HepG2 (cell line): Measurements from ENCODE around the gene TOPBP1. TPM values are rescaled to one million over a fixed set of nuclear protein-coding genes. Genes with fewer than 3 reads are reported as not detected.

ENCODE experiments used
- AKNA ChIP-seq: sonication (generic); formaldehyde crosslinking; IDR thresholded peaks from 2 replicates; pipeline ENCODE4 v1.4.0; 2020; ENCODE audit warnings: missing genetic modification reagents, borderline replicate concordance
- ARNTL ChIP-seq: sonication (generic); formaldehyde crosslinking; IDR thresholded peaks from 2 replicates; pipeline ENCODE4 v1.4.0; 2020; ENCODE audit warnings: mild to moderate bottlenecking, missing genetic modification reagents
- BCL6 ChIP-seq: IDR thresholded peaks from 2 replicates; pipeline ENCODE4 v1.6.1; 2016; ENCODE audit warnings: missing genetic modification reagents, missing compliant biosample characterization
- FOXA1 ChIP-seq, 2 experiments: fragments of 450-650 bp in 1 of 2; sonication (generic) in 1 of 2; formaldehyde crosslinking in 1 of 2; IDR thresholded peaks; 2 replicates each; pipeline versions ENCODE4 v1.4.0 to v1.6.1; 2016 to 2020; ENCODE audit warnings: missing genetic modification reagents in 1 of 2
- HDAC2 ChIP-seq: sonication (generic); formaldehyde crosslinking; IDR thresholded peaks from 2 replicates; pipeline ENCODE4 v1.4.0; 2020; ENCODE audit warnings: missing genetic modification reagents
- HMGXB4 ChIP-seq, 2 experiments: sonication (generic) in 1 of 2; formaldehyde crosslinking in 1 of 2; IDR thresholded peaks; 2 replicates each; pipeline versions ENCODE4 v1.4.0 to v1.6.1; 2018 to 2020; ENCODE audit warnings: missing genetic modification reagents in 2 of 2, borderline replicate concordance in 1 of 2, low read depth in 1 of 2, mild to moderate bottlenecking in 1 of 2, missing biosample characterization in 1 of 2
- HNRNPLL ChIP-seq: fragments of 200-400 bp; formaldehyde crosslinking; IDR thresholded peaks from 2 replicates; pipeline ENCODE4 v1.6.1; 2017; ENCODE audit warnings: mild to moderate bottlenecking, low read depth, low read length; ENCODE audit not compliant: poor library complexity, severe bottlenecking
- HOMEZ ChIP-seq: IDR thresholded peaks from 2 replicates; pipeline ENCODE4 v1.6.1; 2016; ENCODE audit warnings: low read depth
- MAFF ChIP-seq: IDR thresholded peaks from 2 replicates; pipeline ENCODE4 v1.6.1; 2011; ENCODE audit warnings: low read depth, low read length, improper control_type of control experiment
- MEIS1 ChIP-seq: sonication (generic); formaldehyde crosslinking; IDR thresholded peaks from 2 replicates; pipeline ENCODE4 v1.9.0; 2021; ENCODE audit warnings: mild to moderate bottlenecking, missing genetic modification reagents, moderate library complexity, borderline replicate concordance
- POLR2A ChIP-seq, 2 experiments: IDR thresholded peaks; 2 replicates each; pipeline ENCODE4 v1.6.1; 2011; ENCODE audit warnings: low read depth in 2 of 2, low read length in 2 of 2, mild to moderate bottlenecking in 1 of 2, moderate library complexity in 1 of 2; ENCODE audit not compliant: insufficient read depth in 1 of 2
- POLR2G ChIP-seq: fragments of 200-400 bp; formaldehyde crosslinking; IDR thresholded peaks from 2 replicates; pipeline ENCODE4 v1.6.1; 2018; ENCODE audit warnings: mild to moderate bottlenecking, low read depth, low read length, moderate library complexity
- REPIN1 ChIP-seq: sonication (generic); formaldehyde crosslinking; IDR thresholded peaks from 2 replicates; pipeline ENCODE4 v1.8.0; 2022; ENCODE audit warnings: missing genetic modification reagents, low read depth, mild to moderate bottlenecking, borderline replicate concordance
- RORA ChIP-seq: sonication (generic); formaldehyde crosslinking; IDR thresholded peaks from 2 replicates; pipeline ENCODE4 v1.5.0; 2020; ENCODE audit warnings: mild to moderate bottlenecking, missing genetic modification reagents, moderate library complexity
- SOX5 ChIP-seq: IDR thresholded peaks from 2 replicates; pipeline ENCODE4 v1.6.1; 2016; ENCODE audit warnings: borderline replicate concordance
- THYN1 ChIP-seq: sonication (generic); formaldehyde crosslinking; IDR thresholded peaks from 2 replicates; pipeline ENCODE4 v1.8.1; 2023; ENCODE audit warnings: low read depth, mild to moderate bottlenecking, moderate library complexity, missing genetic modification reagents, borderline replicate concordance
- YEATS2 ChIP-seq: sonication (generic); formaldehyde crosslinking; IDR thresholded peaks from 2 replicates; pipeline ENCODE4 v1.4.0; 2020; ENCODE audit warnings: missing genetic modification reagents, borderline replicate concordance
- ZBTB33 ChIP-seq: sonication (generic); formaldehyde crosslinking; IDR thresholded peaks from 2 replicates; pipeline ENCODE4 v1.4.0; 2020; ENCODE audit warnings: missing genetic modification reagents
- ZNF256 ChIP-seq: sonication (generic); formaldehyde crosslinking; conservative IDR thresholded peaks from 2 replicates; pipeline ENCODE4 v1.4.0; 2020; ENCODE audit warnings: missing genetic modification reagents
- polyA plus RNA-seq, 8 experiments: library from polyadenylated mRNA; depleted of rRNA in 3 of 8; stranded (reverse) in 7 of 8; unstranded in 1 of 8; fragments of >200 nt; fragmentation: Illumina TruSeq in 4 of 8; extraction: Trizol in 4 of 8; gene quantifications; 2 replicates each; pipeline versions ENCODE4 v1.2.1 to v1.2.3, GENCODE V29; 2011 to 2016; ENCODE audit warnings: low read depth in 4 of 8, missing spikeins in 1 of 8, mixed read lengths in 1 of 8; ENCODE audit not compliant: insufficient read depth in 1 of 8
- total RNA-seq, 5 experiments: library from RNA; depleted of rRNA; stranded (reverse); fragments of >200 nt; fragmentation: Illumina TruSeq; extraction: Trizol; gene quantifications; 2 replicates each; pipeline ENCODE4 v1.2.3, GENCODE V29; 2016; ENCODE audit warnings: low read depth in 1 of 5

TOPBP1 gene
- total and polyA plus RNA-seq, 2 of the 13 experiments (the other 11 are each of a cell fraction or from before 2014, with no cell fraction given) = 24.3 to 42.9 TPM

- no peak for TF ChIP-seq AKNA
- no peak for TF ChIP-seq RORA
- peak; percentile 76 for TF ChIP-seq HNRNPLL
- peak; percentile 44; the same call in 1 of the 2 replicates for TF ChIP-seq HOMEZ (CRISPR knock-in tag)
- no peak for TF ChIP-seq ZNF256 (CRISPR knock-in tag)
- no peak for TF ChIP-seq FOXA1 (IDR thresholded peaks at IDR 0.05)
- 0 out of 2 replicates have a peak, but pooled peaks have one; percentile 5 for TF ChIP-seq FOXA1 (CRISPR knock-in tag; IDR thresholded peaks at IDR 0.05)
- peak; percentile 69 for TF ChIP-seq SOX5 (CRISPR knock-in tag)
- no peak for TF ChIP-seq THYN1
- TF ChIP-seq REPIN1 (CRISPR knock-in tag) = 0 out of 2 replicates have a peak, but pooled peaks have one; percentile 49
- peak; percentile 54; the same call in 1 of the 2 replicates for TF ChIP-seq MEIS1 (CRISPR knock-in tag)
- peak; percentile 51 for TF ChIP-seq MAFF
- TF ChIP-seq HDAC2 (CRISPR knock-in tag) = peak; percentile 51; the same call in 1 of the 2 replicates
- TF ChIP-seq ZBTB33 = no peak
- TF ChIP-seq POLR2A (IDR thresholded peaks at IDR 0.05; ENCODE audit: insufficient read depth in 1 of 2, low read depth in 2 of 2, low read length in 2 of 2) = peak; percentile 84 to 96
- TF ChIP-seq POLR2G = peak; percentile 86
- 0 out of 2 replicates have a peak, but pooled peaks have one; percentile 11 for TF ChIP-seq BCL6 (CRISPR knock-in tag)
- 0 out of 2 replicates have a peak, but pooled peaks have one; percentile 30 for TF ChIP-seq YEATS2 (CRISPR knock-in tag)
- peak; percentile 89 for TF ChIP-seq ARNTL
- peak in 1 of 2 experiments; percentile 30; a peak in 2 of 4 replicates for TF ChIP-seq HMGXB4 (CRISPR knock-in tag; IDR thresholded peaks at IDR 0.05; ENCODE audit: borderline replicate concordance in 1 of 2, low read depth in 1 of 2)
Measured at GRCh38 chr3:133573054-133573628, 88.6 kb downstream of the TOPBP1 start (continued).
